Measurements from ENCODE around the gene INSM1. TPM values are rescaled to one million over a fixed set of nuclear protein-coding genes. Genes with fewer than 3 reads are reported as not detected.

INSM1 gene
- polyA plus RNA-seq, 3 donors = not detected

DNA sequence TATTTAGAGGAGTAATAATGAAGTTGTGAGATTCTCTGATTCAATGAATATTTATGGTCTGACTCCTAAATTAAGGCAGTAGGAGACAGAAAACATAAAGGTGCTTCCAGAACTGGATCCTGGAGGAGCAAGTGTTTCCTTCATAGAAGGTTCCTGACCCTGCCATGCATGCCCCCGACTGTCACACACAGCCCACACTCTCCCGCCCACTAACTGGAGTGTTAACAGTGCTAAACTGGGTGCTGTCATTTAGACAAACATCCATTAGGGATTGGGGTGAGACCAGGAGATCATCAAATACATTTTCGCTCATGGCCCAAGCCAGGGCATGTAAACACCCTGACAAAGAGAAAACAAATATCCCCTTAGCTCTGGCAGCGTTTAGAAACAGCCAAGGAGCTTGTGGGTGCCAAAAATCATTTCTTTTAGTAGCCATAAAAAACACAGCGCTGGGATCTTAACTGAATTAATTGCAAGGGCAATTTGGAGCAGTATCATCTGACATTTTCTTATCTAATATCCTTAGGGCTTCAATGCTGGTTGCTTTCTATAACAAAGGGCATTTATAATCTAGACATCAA, 46.8 kb downstream of the INSM1 start:
- no peak overlapping the region for H3K9ac ChIP-seq (ENCODE audit: insufficient read depth, low read length, poor library complexity, severe bottlenecking)
- intact Hi-C loops (cut with micrococcal nuclease) = no loop called here
- Mint-ChIP-seq H3K27me3 (ENCODE audit: low read depth in 3 of 3) (no peaks in the 10 kb centered on the region), H3K36me3 (peaks cover 40 to 57% of the 10 kb centered on the region in 2 donors), H3K27ac (peak overlapping the region in 1 of 7 donors; percentile 37), H3K4me3 (no peak overlapping the region), H3K9me3 (peaks cover 0 to 2% (median 0%) of the 10 kb centered on the region in 7 donors), H3K4me1 (no peaks in the 10 kb centered on the region)
- no peaks in the 10 kb centered on the region for H3K9me3 ChIP-seq (replicated peaks in 1 of 2; ENCODE audit: control insufficient read depth in 1 of 2, insufficient read depth in 1 of 2, low read length in 2 of 2)
- no peaks in the 10 kb centered on the region for H3K4me1 ChIP-seq (ENCODE audit: control insufficient read depth in 1 of 2, insufficient read depth in 2 of 2, low read length in 2 of 2)
- H3K36me3 ChIP-seq (replicated peaks in 1 of 2; ENCODE audit: control insufficient read depth in 1 of 2, insufficient read depth in 2 of 2, low read length in 2 of 2) = peaks cover 15 to 58% of the 10 kb centered on the region in 2 donors
- no peaks in the 10 kb centered on the region for H3K27me3 ChIP-seq (ENCODE audit: control insufficient read depth in 2 of 2, insufficient read depth in 2 of 2, low read length in 2 of 2)
- WGBS (ENCODE audit: insufficient coverage) = 90% methylated on average over 3 of the region's 5 CpGs
- no peak overlapping the region for H3K4me2 ChIP-seq (replicated peaks; ENCODE audit: extremely low read depth, low read length, poor library complexity, severe bottlenecking)
- H3K4me3 ChIP-seq (replicated peaks in 1 of 3; ENCODE audit: low read depth in 2 of 3, low read length in 3 of 3) = no peak overlapping the region
- H3K79me2 ChIP-seq (ENCODE audit: insufficient read depth, low read length) = no peaks in the 10 kb centered on the region
- no peak overlapping the region for H3K27ac ChIP-seq (ENCODE audit: low read depth in 1 of 2, low read length in 2 of 2)
- TF ChIP-seq CTCF (IDR thresholded peaks at IDR 0.05) = no peak
- DNase-seq = no peak
- H2AFZ ChIP-seq (ENCODE audit: insufficient read depth, low read depth, low read length, poor library complexity, severe bottlenecking) = no peak overlapping the region
- H4K20me1 ChIP-seq (ENCODE audit: insufficient read depth, low read length) = no peaks in the 10 kb centered on the region

DNA sequence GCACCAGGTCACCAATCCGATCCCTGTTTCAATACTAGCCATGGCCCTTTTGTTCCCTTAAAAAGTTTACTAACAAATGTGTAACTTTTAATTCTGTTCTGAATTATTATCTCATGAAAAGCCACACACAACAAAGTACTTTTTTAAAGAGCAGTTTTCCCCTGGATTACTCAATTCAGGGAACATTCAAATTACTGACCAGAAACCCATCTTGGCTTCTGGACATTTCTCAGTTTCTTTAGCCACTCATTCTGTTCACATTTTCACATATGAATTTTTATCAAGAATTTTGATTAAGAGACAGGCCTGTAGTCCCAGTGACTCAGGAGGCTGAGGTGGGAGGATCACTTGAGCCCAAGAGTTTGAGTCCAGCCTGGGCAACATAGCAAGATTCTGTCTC, 47.4 kb downstream of the INSM1 start:
- no peaks in the 10 kb centered on the region for H3K4me1 Mint-ChIP-seq
- no peak for DNase-seq
- Histone ChIP-seq H2AFZ (ENCODE audit: insufficient read depth, low read depth, low read length, poor library complexity, severe bottlenecking) (no peak overlapping the region), H3K36me3 (replicated peaks in 1 of 2; ENCODE audit: control insufficient read depth in 1 of 2, insufficient read depth in 2 of 2, low read length in 2 of 2) (peaks cover 14 to 54% of the 10 kb centered on the region in 2 donors), H3K4me2 (replicated peaks; ENCODE audit: extremely low read depth, low read length, poor library complexity, severe bottlenecking) (no peak overlapping the region), H4K20me1 (ENCODE audit: insufficient read depth, low read length) (no peaks in the 10 kb centered on the region), H3K4me1 (ENCODE audit: control insufficient read depth in 1 of 2, insufficient read depth in 2 of 2, low read length in 2 of 2) (no peaks in the 10 kb centered on the region), H3K9ac (ENCODE audit: insufficient read depth, low read length, poor library complexity, severe bottlenecking) (no peak overlapping the region), H3K27me3 (ENCODE audit: control insufficient read depth in 2 of 2, insufficient read depth in 2 of 2, low read length in 2 of 2) (no peaks in the 10 kb centered on the region), H3K79me2 (ENCODE audit: insufficient read depth, low read length) (no peaks in the 10 kb centered on the region), H3K4me3 (replicated peaks in 1 of 3; ENCODE audit: low read depth in 2 of 3, low read length in 3 of 3) (no peak overlapping the region), H3K27ac (ENCODE audit: low read depth in 1 of 2, low read length in 2 of 2) (no peak overlapping the region), H3K9me3 (replicated peaks in 1 of 2; ENCODE audit: control insufficient read depth in 1 of 2, insufficient read depth in 1 of 2, low read length in 2 of 2) (no peaks in the 10 kb centered on the region)
- peaks cover 0 to 2% (median 0%) of the 10 kb centered on the region in 7 donors for H3K9me3 Mint-ChIP-seq
- no CpG with 5 or more reads among the region's 1 CpG for WGBS (ENCODE audit: insufficient coverage)
- H3K27me3 Mint-ChIP-seq (ENCODE audit: low read depth in 3 of 3) = no peaks in the 10 kb centered on the region
- peaks cover 41 to 51% of the 10 kb centered on the region in 2 donors for H3K36me3 Mint-ChIP-seq
- no peak overlapping the region for H3K27ac Mint-ChIP-seq
- no peak overlapping the region for H3K4me3 Mint-ChIP-seq
- no peak for TF ChIP-seq CTCF (IDR thresholded peaks at IDR 0.05)
- intact Hi-C loops (cut with micrococcal nuclease) = no loop called here
